PC-9 (cell line): ENCODE data around the gene UBE2E2. TPM values are rescaled to one million over a fixed set of nuclear protein-coding genes. Genes with fewer than 3 reads are reported as not detected.

Experiments used
- BruUV-seq: library from RNA; stranded (reverse); fragments of 400-500 nt; replicated peaks from 2 replicates; lab custom pipeline; 2021; lab: Mats Ljungman, UMichigan
- CTCF ChIA-PET: fragments of 300-600 bp; sonication (Branson Sonifier 250); formaldehyde crosslinking; loops from one replicate; lab custom pipeline; 2022; ENCODE audit warnings: antibody characterized with exemption; lab: Charles Lee
- POLR2A ChIA-PET: fragments of 300-600 bp; sonication (Branson Sonifier 250); formaldehyde crosslinking; loops from one replicate; lab custom pipeline; 2022; ENCODE audit warnings: antibody characterized with exemption; ENCODE audit not compliant: unreplicated experiment; lab: Charles Lee
- DNase-seq, 2 experiments: peaks; one replicate each; pipeline versions ENCODE4 v3.0.0 to v3.0.0-alpha.2; 2015 to 2022; ENCODE audit warnings: mixed read lengths in 1 of 2
- H2AFZ ChIP-seq: fragments of 200-600 bp; sonication (generic); 2 replicates; pipeline ENCODE4 v1.8.1; 2017; ENCODE audit warnings: antibody characterized with exemption
- H3F3A ChIP-seq: fragments of 200-600 bp; sonication (generic); 2 replicates; pipeline ENCODE4 v1.8.1; 2017; ENCODE audit warnings: antibody characterized with exemption, mild to moderate bottlenecking, low read depth; ENCODE audit not compliant: insufficient read depth
- H3K27ac ChIP-seq: fragments of 200-600 bp; sonication (generic); 2 replicates; pipeline ENCODE4 v1.6.1; 2016; ENCODE audit warnings: mixed run types
- H3K27me3 ChIP-seq: fragments of 200-600 bp; sonication (generic); 2 replicates; pipeline ENCODE4 v1.6.1; 2016; ENCODE audit warnings: low read depth, mixed run types; ENCODE audit not compliant: insufficient read depth
- H3K36me3 ChIP-seq: fragments of 200-600 bp; sonication (generic); 2 replicates; pipeline ENCODE4 v1.6.1; 2016; ENCODE audit warnings: low read depth, mixed run types
- H3K4me1 ChIP-seq: fragments of 200-600 bp; sonication (generic); replicated peaks from 2 replicates; pipeline ENCODE4 v1.6.1; 2016; ENCODE audit warnings: mixed run types; ENCODE audit not compliant: insufficient read depth
- H3K4me2 ChIP-seq: fragments of 200-600 bp; sonication (generic); 2 replicates; pipeline ENCODE4 v1.6.1; 2017; ENCODE audit warnings: mixed run types
- H3K4me3 ChIP-seq: fragments of 200-600 bp; sonication (generic); 2 replicates; pipeline ENCODE4 v1.6.1; 2016; ENCODE audit warnings: mixed run types
- H3K79me2 ChIP-seq: fragments of 200-600 bp; sonication (generic); 2 replicates; pipeline ENCODE4 v1.6.1; 2017; ENCODE audit warnings: low read depth, mixed run types
- H3K9me2 ChIP-seq: fragments of 200-600 bp; sonication (generic); 2 replicates; pipeline ENCODE4 v1.8.1; 2017; ENCODE audit warnings: mild to moderate bottlenecking; ENCODE audit not compliant: insufficient read depth
- H3K9me3 ChIP-seq: fragments of 200-600 bp; sonication (generic); 2 replicates; pipeline ENCODE4 v1.8.1; 2016; ENCODE audit warnings: low read depth; ENCODE audit not compliant: insufficient read depth
- H4K20me1 ChIP-seq: fragments of 200-600 bp; sonication (generic); 2 replicates; pipeline ENCODE4 v1.8.1; 2017; ENCODE audit not compliant: insufficient read depth
- CTCF ChIP-seq: fragments of 200-600 bp; sonication (generic); conservative IDR thresholded peaks from 2 replicates; pipeline ENCODE4 v1.6.1; 2017; ENCODE audit warnings: mixed run types, antibody characterized with exemption, mild to moderate bottlenecking, moderate library complexity
- EZH2 ChIP-seq: fragments of 200-600 bp; sonication (generic); IDR thresholded peaks from 2 replicates; pipeline ENCODE4 v1.8.0; 2017; ENCODE audit warnings: antibody characterized with exemption, low read depth
- intact Hi-C: fragments of 100-400 bp; cut with micrococcal nuclease; formaldehyde crosslinking; loops from one replicate; pipeline ENCODE4 v1.10.0; 2022; ENCODE audit not compliant: unreplicated experiment
- total RNA-seq: library from RNA; stranded (reverse); gene quantifications from 2 replicates; pipeline ENCODE4 v1.2.3, GENCODE V29; 2021

UBE2E2 gene
- total RNA-seq, 1 experiment from 2014 or later, result 48.7 TPM

DNA sequence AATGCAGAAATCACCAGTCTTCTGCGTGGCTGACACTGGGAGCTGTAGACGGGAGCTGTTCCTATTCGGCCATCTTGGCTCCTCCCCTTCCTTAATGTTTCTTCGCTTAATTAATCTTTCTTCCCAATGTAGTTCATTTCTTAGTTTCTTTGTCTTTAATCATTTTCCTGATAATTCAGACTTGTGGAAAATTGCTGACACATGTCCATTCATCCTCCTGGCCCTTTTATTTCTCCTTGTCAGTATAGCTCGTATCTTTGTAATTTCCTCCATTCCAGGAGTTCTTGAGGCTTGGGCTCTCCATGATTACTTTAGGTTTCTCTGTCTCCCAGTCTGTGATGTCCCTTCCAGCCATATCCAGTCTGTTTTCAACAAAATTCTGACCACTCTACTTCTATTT, 98.7 kb downstream of the UBE2E2 start:
- Histone ChIP-seq H3F3A (no peaks in the 10 kb centered on the region), H3K4me1 (no peaks in the 10 kb centered on the region), H3K27ac (no peak overlapping the region), H3K4me3 (no peak overlapping the region), H4K20me1 (no peaks in the 10 kb centered on the region), H2AFZ (no peak overlapping the region), H3K27me3 (no peaks in the 10 kb centered on the region), H3K9me3 (no peaks in the 10 kb centered on the region), H3K4me2 (no peak overlapping the region), H3K79me2 (peaks cover 3% of the 10 kb centered on the region), H3K36me3 (no peaks in the 10 kb centered on the region), H3K9me2 (no peaks in the 10 kb centered on the region)
- BruUV-seq, result no TSS peak
- intact Hi-C loops, result no loop called here
- DNase-seq, result no peak
- ChIA-PET CTCF (no interaction called here), POLR2A (no interaction called here)
- no peak for TF ChIP-seq CTCF
- no peak for TF ChIP-seq EZH2

- TF ChIP-seq CTCF (no peak), EZH2 (no peak)
- Histone ChIP-seq H4K20me1 (no peaks in the 10 kb centered on the region), H3K27ac (no peak overlapping the region), H3K79me2 (peaks cover 5% of the 10 kb centered on the region), H3K27me3 (no peaks in the 10 kb centered on the region), H3F3A (no peaks in the 10 kb centered on the region), H3K9me3 (no peaks in the 10 kb centered on the region), H2AFZ (no peak overlapping the region), H3K36me3 (no peaks in the 10 kb centered on the region), H3K4me1 (no peaks in the 10 kb centered on the region), H3K4me2 (no peak overlapping the region), H3K4me3 (no peak overlapping the region), H3K9me2 (no peaks in the 10 kb centered on the region)
- intact Hi-C loops, result no loop called here
- CTCF ChIA-PET, result no interaction called here
- POLR2A ChIA-PET, result no interaction called here
- no TSS peak for BruUV-seq
- DNase-seq, result no peak
Measured at GRCh38 chr3:23302271-23302670, 99.1 kb downstream of the UBE2E2 start.

DNA sequence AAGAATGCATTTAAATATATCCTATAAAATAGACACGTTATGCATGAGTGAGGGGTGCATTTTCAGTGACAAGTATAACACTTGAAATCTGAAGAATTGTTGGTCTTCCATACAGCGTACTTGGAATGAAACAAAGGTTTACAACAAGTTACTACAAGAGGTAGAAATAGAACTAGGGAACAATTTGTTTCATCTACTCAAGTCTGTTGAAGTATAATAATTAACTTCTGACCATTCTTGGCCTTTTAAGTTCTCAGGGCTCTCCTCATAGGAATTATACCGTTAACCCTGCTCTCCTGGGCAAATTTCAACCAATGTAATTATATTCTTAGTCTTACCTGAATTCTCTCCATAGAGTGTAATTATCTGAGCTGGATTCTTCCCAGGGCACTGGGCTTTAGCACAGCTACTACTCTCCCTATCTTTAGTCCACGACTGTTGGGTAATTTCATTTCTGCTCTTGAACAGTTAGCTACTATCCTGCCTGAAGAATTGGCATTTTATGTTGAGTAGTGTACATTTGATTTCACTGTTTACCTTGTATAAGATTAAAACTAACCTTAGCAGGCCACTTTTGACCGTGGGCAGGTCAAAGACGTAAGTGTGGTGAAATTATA, 100.6 kb downstream of the UBE2E2 start:
- no peaks in the 10 kb centered on the region for H3K9me2 ChIP-seq
- H3K36me3 ChIP-seq, result no peaks in the 10 kb centered on the region
- H3K27ac ChIP-seq, result no peak overlapping the region
- H3K79me2 ChIP-seq, result peaks cover 7% of the 10 kb centered on the region
- no peak for DNase-seq
- no peaks in the 10 kb centered on the region for H3K27me3 ChIP-seq
- intact Hi-C loops, result no loop called here
- no peaks in the 10 kb centered on the region for H3K4me1 ChIP-seq
- no peaks in the 10 kb centered on the region for H3K9me3 ChIP-seq
- ChIA-PET POLR2A (no interaction called here), CTCF (no interaction called here)
- no TSS peak for BruUV-seq
- no peak overlapping the region for H3K4me2 ChIP-seq
- 0 out of 2 replicates have a peak, but pooled peaks cover 6% of the 10 kb centered on the region for H4K20me1 ChIP-seq
- H3K4me3 ChIP-seq, result no peak overlapping the region
- H3F3A ChIP-seq, result no peaks in the 10 kb centered on the region
- TF ChIP-seq EZH2 (no peak), CTCF (no peak)
- no peak overlapping the region for H2AFZ ChIP-seq
